HUDEP-2 (cell line): ENCODE measurements around the gene CROCC2.

Source experiments
- DNase-seq, 76 experiments: peaks; one replicate each; lab custom pipeline; 2025; ENCODE audit not compliant: unreplicated experiment in 76 of 76; lab: John Stamatoyannopoulos, UW

Gene CROCC2

GRCh38 chr2:240996161-240996833 lies 90.2 kb downstream of the CROCC2 start:
- DNase-seq = no peak

- no peak for DNase-seq
Measured at GRCh38 chr2:240996834-240997140, 90.7 kb downstream of the CROCC2 start.

- DNase-seq = no peak
Measured at GRCh38 chr2:240997141-240997855, 91.2 kb downstream of the CROCC2 start.

- DNase-seq = peak in 34 of 76 experiments; percentile 2 to 61 (median 34)
Measured at GRCh38 chr2:240997856-240998705, 91.9 kb downstream of the CROCC2 start, which contains the start of gene SNED1. Gene SNED1 (plus strand): TSS chr2:240998618. CDS start chr2:240998838, 220 bp downstream.

GRCh38 chr2:240998706-240998994 lies 92.5 kb downstream of the CROCC2 start:
- DNase-seq = no peak

- DNase-seq = no peak
Measured at GRCh38 chr2:240998995-240999791, 93.1 kb downstream of the CROCC2 start.

- no peak for DNase-seq
Measured at GRCh38 chr2:240999873-241000541, 93.9 kb downstream of the CROCC2 start.

- no peak for DNase-seq
Measured at GRCh38 chr2:241000831-241001321, 94.7 kb downstream of the CROCC2 start.

- DNase-seq = no peak
Measured at GRCh38 chr2:241001413-241002274, 95.5 kb downstream of the CROCC2 start.

GRCh38 chr2:241002275-241003046 lies 96.3 kb downstream of the CROCC2 start:
- DNase-seq = no peak

- DNase-seq = no peak
Measured at GRCh38 chr2:241003047-241003360, 96.9 kb downstream of the CROCC2 start.

- DNase-seq = no peak
Measured at GRCh38 chr2:241003369-241003768, 97.2 kb downstream of the CROCC2 start.

GRCh38 chr2:241003830-241004564 lies 97.9 kb downstream of the CROCC2 start:
- no peak for DNase-seq

- no peak for DNase-seq
Measured at GRCh38 chr2:241005569-241005968, 99.4 kb downstream of the CROCC2 start.

GRCh38 chr2:241006412-241006811 lies 100.3 kb downstream of the CROCC2 start:
- no peak for DNase-seq

GRCh38 chr2:241007111-241007510 lies 101.0 kb downstream of the CROCC2 start:
- DNase-seq = no peak

GRCh38 chr2:241007880-241008710 lies 102.0 kb downstream of the CROCC2 start:
- no peak for DNase-seq
